Stomach (tissue), 4 donors: Measurements from ENCODE around the gene NPHP4.

Source experiments
- CTCF ChIP-seq, 7 experiments: fragments of 450-650 bp in 4 of 7; fragments of 200-600 bp in 3 of 7; sonication (generic) in 3 of 7; IDR thresholded peaks; one replicate each; pipeline ENCODE4 v1.5.1; 2016 to 2019; ENCODE audit warnings: antibody characterized with exemption in 7 of 7, control low read depth in 2 of 7, mild to moderate bottlenecking in 1 of 7
- EP300 ChIP-seq: sonication (generic); formaldehyde crosslinking; IDR thresholded peaks from one replicate; pipeline ENCODE4 v1.6.1; 2017; ENCODE audit warnings: antibody characterized with exemption
- POLR2A ChIP-seq, 4 donors: fragments of 450-650 bp; IDR thresholded peaks; one replicate each; pipeline ENCODE4 v1.6.1; 2016; ENCODE audit warnings: antibody characterized with exemption in 4 of 4, control low read depth in 2 of 4, mild to moderate bottlenecking in 1 of 4, moderate library complexity in 1 of 4
- POLR2AphosphoS5 ChIP-seq, 3 donors: sonication (generic); formaldehyde crosslinking; IDR thresholded peaks; one replicate each; pipeline ENCODE4 v1.6.1; 2016; ENCODE audit warnings: antibody characterized with exemption in 3 of 3

GRCh38 chr1:6033124-6033523, 40.9 kb upstream of the NPHP4 start:
- TF ChIP-seq POLR2A (IDR thresholded peaks at IDR 0.05) (no peak), CTCF (IDR thresholded peaks at IDR 0.05) (no peak), POLR2AphosphoS5 (IDR thresholded peaks at IDR 0.05) (no peak), EP300 (no peak)
